H1 (cell line): ENCODE measurements around the gene NARS2. TPM values are rescaled to one million over a fixed set of nuclear protein-coding genes. Genes with fewer than 3 reads are reported as not detected.

Source experiments
- CBX8 ChIP-seq: fragments of 300-800, 300-1000 bp; sonication (generic); IDR thresholded peaks from 2 replicates; pipeline ENCODE4 v1.7.1; 2016; ENCODE audit warnings: low read depth, low read length, borderline replicate concordance
- EP300 ChIP-seq, 2 experiments: IDR thresholded peaks; 1 replicate in 1 of 2; 2 replicates in 1 of 2; pipeline ENCODE4 v1.6.1; 2011 to 2012; ENCODE audit warnings: low read depth in 2 of 2, low read length in 2 of 2, mild to moderate bottlenecking in 2 of 2, borderline replicate concordance in 1 of 2, inconsistent platforms in 1 of 2, moderate library complexity in 1 of 2
- KDM5A ChIP-seq: fragments of 200-600 bp; IDR thresholded peaks from 2 replicates; pipeline ENCODE4 v1.7.1; 2012; ENCODE audit warnings: mild to moderate bottlenecking, low read length, inconsistent platforms, mixed read lengths
- TAF7 ChIP-seq: optimal IDR thresholded peaks from 2 replicates; pipeline ENCODE3; 2011; ENCODE audit warnings: low read depth, mild to moderate bottlenecking, inconsistent platforms, low read length, moderate library complexity, borderline replicate concordance
- polyA plus RNA-seq, 7 experiments: library from polyadenylated mRNA; depleted of rRNA in 3 of 7; stranded (reverse) in 5 of 7; unstranded in 2 of 7; fragments of >200 nt in 5 of 7; fragments of 200-250 nt in 2 of 7; gene quantifications; 1 replicate in 5 of 7; 2 replicates in 1 of 7; 4 replicates in 1 of 7; pipeline versions ENCODE4 v1.2.1 to v1.2.3, GENCODE V29; 2011 to 2013; ENCODE audit warnings: missing spikeins in 2 of 7, mixed read lengths in 2 of 7
- total RNA-seq: library from RNA; stranded (reverse); fragmentation: NEBNext Ultra II Directional; extraction: Animal tissue kit (Norgen Biotek cat#: 25700); gene quantifications from 2 replicates; pipeline ENCODE4 v1.2.1, GENCODE V29; 2021

The NARS2 gene
- total and polyA plus RNA-seq, 2 of the 8 experiments (the other 6 are each of a cell fraction or from before 2014, with no cell fraction given): 26.2 to 51.6 TPM

- TF ChIP-seq EP300 (IDR thresholded peaks at IDR 0.05; ENCODE audit: borderline replicate concordance in 1 of 2, low read depth in 2 of 2, low read length in 2 of 2) (no peak), TAF7 (no peak), CBX8 (no peak), KDM5A (no peak)
Observed at GRCh38 chr11:78450866-78451265, 123.8 kb downstream of the NARS2 start (continued).
